ENCODE measurements around the gene MED16.

- TF ChIP-seq POLR2A (IDR thresholded peaks at IDR 0.05; ENCODE audit: low read depth, low read length) (no peak), CTCF (conservative IDR thresholded peaks at IDR 0.05; ENCODE audit: low read depth, low read length) (no peak), CEBPB (IDR thresholded peaks at IDR 0.05; ENCODE audit: low read depth, low read length) (no peak)
Observed at GRCh38 chr19:850979-851335, 42.0 kb downstream of the MED16 start.

Measured in IMR-90 (cell line).